ENCODE measurements around the gene GGA1. TPM values are rescaled to one million over a fixed set of nuclear protein-coding genes. Genes with fewer than 3 reads are reported as not detected.

Gene GGA1
- total RNA-seq, 1 experiment from 2014 or later: 99.2 TPM

GRCh38 chr22:37621352-37621860 is 12.8 kb downstream of the GGA1 start:
- ChIA-PET CTCF (interaction anchor here (0.7 to 1.3 kb wide), 3 partner anchors 60 to 522 kb away, joined by 3 to 9 read pairs (median 3); no protein-coding TSS in a partner anchor), POLR2A (ENCODE audit: unreplicated experiment) (no interaction called here)
- BruUV-seq (replicated peaks): no TSS peak
- intact Hi-C loops (cut with micrococcal nuclease; ENCODE audit: unreplicated experiment): loop anchor here (5.0 kb wide), 1 partner anchor 171 kb away; no protein-coding TSS in a partner anchor
- no peak overlapping the region for H2AFZ ChIP-seq
- no peak overlapping the region for H3K4me3 ChIP-seq
- no peak overlapping the region for H3K4me2 ChIP-seq
- no peaks in the 10 kb centered on the region for H3K79me2 ChIP-seq (ENCODE audit: low read depth)
- no peak for DNase-seq
- peaks cover 57% of the 10 kb centered on the region for H3K36me3 ChIP-seq (ENCODE audit: low read depth)
- no peaks in the 10 kb centered on the region for H3K27me3 ChIP-seq (ENCODE audit: insufficient read depth, low read depth)
- peaks cover 27% of the 10 kb centered on the region for H3F3A ChIP-seq (ENCODE audit: insufficient read depth, low read depth)
- no peaks in the 10 kb centered on the region for H3K9me2 ChIP-seq (ENCODE audit: insufficient read depth)
- TF ChIP-seq EZH2 (IDR thresholded peaks at IDR 0.05; ENCODE audit: low read depth) (no peak), CTCF (conservative IDR thresholded peaks at IDR 0.05) (no peak)
- no peaks in the 10 kb centered on the region for H3K4me1 ChIP-seq (replicated peaks; ENCODE audit: insufficient read depth)
- no peak overlapping the region for H3K27ac ChIP-seq
- no peaks in the 10 kb centered on the region for H3K9me3 ChIP-seq (ENCODE audit: insufficient read depth, low read depth)
- H4K20me1 ChIP-seq (ENCODE audit: insufficient read depth): peaks cover 22% of the 10 kb centered on the region

- POLR2A ChIA-PET (ENCODE audit: unreplicated experiment): no interaction called here
- peak in 1 of 2 experiments; percentile 69 for DNase-seq
- Histone ChIP-seq H3K79me2 (ENCODE audit: low read depth) (no peaks in the 10 kb centered on the region), H2AFZ (no peak overlapping the region), H3K4me1 (replicated peaks; ENCODE audit: insufficient read depth) (no peaks in the 10 kb centered on the region), H3K9me3 (ENCODE audit: insufficient read depth, low read depth) (no peaks in the 10 kb centered on the region), H3K36me3 (ENCODE audit: low read depth) (peaks cover 39% of the 10 kb centered on the region), H3K27me3 (ENCODE audit: insufficient read depth, low read depth) (no peaks in the 10 kb centered on the region), H3K9me2 (ENCODE audit: insufficient read depth) (no peaks in the 10 kb centered on the region), H3K27ac (no peak overlapping the region), H3F3A (ENCODE audit: insufficient read depth, low read depth) (peaks cover 29% of the 10 kb centered on the region), H3K4me3 (no peak overlapping the region), H3K4me2 (no peak overlapping the region), H4K20me1 (ENCODE audit: insufficient read depth) (peaks cover 14% of the 10 kb centered on the region)
- CTCF ChIA-PET: interaction anchor here (0.6 kb wide), 1 partner anchor 136 kb away, joined by 4 read pairs; no protein-coding TSS in a partner anchor
- intact Hi-C loops (cut with micrococcal nuclease; ENCODE audit: unreplicated experiment): loop anchor here (5.0 kb wide), 1 partner anchor 169 kb away; no protein-coding TSS in a partner anchor
- TF ChIP-seq CTCF (conservative IDR thresholded peaks at IDR 0.05): peak; percentile 99
- no peak for TF ChIP-seq EZH2 (IDR thresholded peaks at IDR 0.05; ENCODE audit: low read depth)
- no TSS peak for BruUV-seq (replicated peaks)
These were observed 14.7 kb downstream of the GGA1 start for GRCh38 chr22:37623075-37624016.

- H3K36me3 ChIP-seq (ENCODE audit: low read depth): peaks cover 33% of the 10 kb centered on the region
- no peak for DNase-seq
- no peaks in the 10 kb centered on the region for H3K4me1 ChIP-seq (replicated peaks; ENCODE audit: insufficient read depth)
- H2AFZ ChIP-seq: no peak overlapping the region
- BruUV-seq (replicated peaks): no TSS peak
- no peak overlapping the region for H3K4me3 ChIP-seq
- no peak for TF ChIP-seq CTCF (conservative IDR thresholded peaks at IDR 0.05)
- TF ChIP-seq EZH2 (IDR thresholded peaks at IDR 0.05; ENCODE audit: low read depth): no peak
- peaks cover 33% of the 10 kb centered on the region for H3F3A ChIP-seq (ENCODE audit: insufficient read depth, low read depth)
- ChIA-PET CTCF (interaction anchor here (0.6 kb wide), 1 partner anchor 137 kb away, joined by 4 read pairs; no protein-coding TSS in a partner anchor), POLR2A (ENCODE audit: unreplicated experiment) (no interaction called here)
- intact Hi-C loops (cut with micrococcal nuclease; ENCODE audit: unreplicated experiment): loop anchor here (5.0 kb wide), 1 partner anchor 168 kb away; no protein-coding TSS in a partner anchor
- H3K27me3 ChIP-seq (ENCODE audit: insufficient read depth, low read depth): no peaks in the 10 kb centered on the region
- H4K20me1 ChIP-seq (ENCODE audit: insufficient read depth): peaks cover 13% of the 10 kb centered on the region
- H3K9me3 ChIP-seq (ENCODE audit: insufficient read depth, low read depth): no peaks in the 10 kb centered on the region
- H3K4me2 ChIP-seq: no peak overlapping the region
- H3K27ac ChIP-seq: no peak overlapping the region
- no peaks in the 10 kb centered on the region for H3K9me2 ChIP-seq (ENCODE audit: insufficient read depth)
- no peaks in the 10 kb centered on the region for H3K79me2 ChIP-seq (ENCODE audit: low read depth)
These were observed 15.4 kb downstream of the GGA1 start for GRCh38 chr22:37624017-37624365.

Measured in PC-9 (cell line).